Stimulated activated CD4-positive, alpha-beta T cell treated with anti-CD3 and anti-CD28 coated beads, Interleukin-4, amount 100 ng/mL, for 24 hours (primary cell): ENCODE results near the gene EYA2.

Experiments used
- DNase-seq: peaks from one replicate; pipeline ENCODE4 v3.0.0-alpha.2; 2020

The EYA2 gene

DNA sequence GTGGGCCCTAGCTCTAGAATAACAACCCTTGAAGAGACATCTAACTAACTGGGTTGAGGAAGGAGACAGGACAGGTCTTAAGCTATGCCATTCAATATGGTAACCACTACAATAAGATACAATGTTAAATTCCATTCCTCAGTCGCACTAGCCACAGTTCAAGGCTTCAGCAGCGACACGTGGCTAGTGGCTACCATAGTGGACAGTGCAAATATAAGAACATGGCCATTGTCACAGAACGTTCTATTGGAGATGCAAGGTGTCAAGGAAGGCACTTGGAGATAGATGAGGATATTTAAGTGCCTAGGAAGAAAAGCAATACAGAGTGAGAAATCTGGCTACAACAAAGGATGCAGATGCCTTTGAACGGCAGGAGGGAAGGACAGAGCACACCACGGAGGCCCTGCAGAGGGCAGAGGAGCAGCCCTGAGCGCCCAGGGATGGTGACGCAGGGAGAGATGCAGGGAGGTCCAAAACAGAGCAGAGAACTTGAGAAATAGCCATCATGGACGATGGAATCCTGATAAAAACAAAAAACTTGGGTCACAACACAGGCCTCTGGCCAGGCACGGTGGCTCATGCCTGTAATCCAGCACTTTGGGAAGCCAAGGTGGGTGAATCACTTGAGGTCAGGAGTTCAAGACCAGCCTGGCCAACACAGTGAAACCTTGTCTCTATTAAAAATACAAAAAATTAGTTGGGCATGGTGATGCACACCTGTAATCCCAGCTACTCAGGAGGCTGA lies 321.2 kb downstream of the EYA2 start:
- no peak for DNase-seq

DNA sequence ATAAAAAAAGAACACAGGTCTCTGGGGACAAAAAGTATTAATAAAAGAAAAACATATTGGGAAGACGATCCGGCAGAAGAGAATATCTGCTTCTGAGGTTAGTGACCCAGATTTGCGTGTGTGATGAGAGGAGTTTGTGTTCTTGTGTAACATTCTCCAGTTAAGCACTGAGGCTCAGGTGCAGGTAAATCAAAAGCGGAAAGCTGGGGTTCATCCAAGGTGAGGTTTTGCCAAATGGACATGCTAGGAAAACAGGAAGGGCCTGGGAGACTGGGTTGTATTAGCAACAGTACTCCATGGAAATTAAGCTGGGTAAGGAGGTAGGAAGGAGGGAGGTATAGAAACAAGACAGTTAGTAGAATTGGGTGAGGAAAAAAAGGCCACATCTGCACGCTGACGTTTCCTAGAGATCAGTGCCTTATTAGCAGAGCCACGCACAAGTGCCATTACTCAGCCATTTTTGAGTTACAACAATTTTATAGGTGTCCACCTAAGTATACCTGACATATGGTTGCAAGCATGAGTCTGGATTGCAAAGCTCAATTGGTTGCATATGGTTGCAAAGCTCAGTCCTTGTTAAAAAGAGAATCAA lies 322.3 kb downstream of the EYA2 start:
- DNase-seq = no peak

GRCh38 chr20:47217482-47218446 lies 323.1 kb downstream of the EYA2 start:
- DNase-seq = no peak

DNA sequence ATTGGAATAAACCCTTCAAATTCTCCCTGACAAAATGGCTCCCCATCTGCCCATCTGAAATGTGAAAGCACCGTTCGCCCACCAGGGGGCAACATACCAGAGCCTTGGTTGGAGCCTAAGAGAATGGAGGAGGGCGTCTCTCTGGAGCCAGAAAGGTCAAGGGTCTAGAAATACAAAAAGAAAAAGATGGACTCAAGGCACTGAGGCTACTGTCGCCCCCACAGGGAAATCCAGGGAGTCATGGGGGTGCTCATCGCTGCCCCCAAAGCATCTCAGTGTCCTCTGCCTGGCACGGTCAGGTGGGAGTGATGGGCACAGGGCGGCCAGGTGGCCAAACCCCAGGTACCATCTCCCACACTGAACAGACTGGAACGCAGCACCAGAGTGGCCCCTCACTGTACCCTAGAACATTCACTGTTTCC lies 325.5 kb downstream of the EYA2 start:
- peak; percentile 65 for DNase-seq

DNA sequence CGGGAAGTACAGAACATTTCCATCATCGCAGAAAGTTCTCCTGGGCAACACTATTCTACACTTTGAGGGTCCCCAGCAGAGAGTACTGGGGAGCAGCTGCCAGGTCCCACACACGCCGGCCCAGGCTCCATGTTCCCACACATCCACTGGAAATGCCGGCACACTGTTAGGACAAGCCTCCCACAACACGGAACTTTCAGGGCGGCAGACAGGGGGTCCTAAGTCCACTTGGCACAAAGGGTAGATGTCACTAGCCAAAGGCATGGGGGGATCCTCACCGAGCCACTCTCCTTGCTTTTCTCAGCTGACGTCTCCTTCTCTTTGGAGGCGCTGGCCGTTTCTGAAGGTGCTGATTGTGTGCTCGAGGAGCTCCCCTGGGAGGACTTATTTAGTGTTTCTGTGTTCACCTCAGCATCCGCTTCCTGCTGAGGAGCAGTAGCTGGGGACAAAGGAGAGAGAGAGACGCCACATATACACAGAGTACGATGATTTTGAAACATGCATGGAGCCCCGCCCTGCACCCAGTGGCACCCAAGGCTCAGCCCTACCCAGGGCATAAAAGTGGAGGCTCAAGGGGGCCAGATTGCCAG lies 326.5 kb downstream of the EYA2 start:
- no peak for DNase-seq

DNA sequence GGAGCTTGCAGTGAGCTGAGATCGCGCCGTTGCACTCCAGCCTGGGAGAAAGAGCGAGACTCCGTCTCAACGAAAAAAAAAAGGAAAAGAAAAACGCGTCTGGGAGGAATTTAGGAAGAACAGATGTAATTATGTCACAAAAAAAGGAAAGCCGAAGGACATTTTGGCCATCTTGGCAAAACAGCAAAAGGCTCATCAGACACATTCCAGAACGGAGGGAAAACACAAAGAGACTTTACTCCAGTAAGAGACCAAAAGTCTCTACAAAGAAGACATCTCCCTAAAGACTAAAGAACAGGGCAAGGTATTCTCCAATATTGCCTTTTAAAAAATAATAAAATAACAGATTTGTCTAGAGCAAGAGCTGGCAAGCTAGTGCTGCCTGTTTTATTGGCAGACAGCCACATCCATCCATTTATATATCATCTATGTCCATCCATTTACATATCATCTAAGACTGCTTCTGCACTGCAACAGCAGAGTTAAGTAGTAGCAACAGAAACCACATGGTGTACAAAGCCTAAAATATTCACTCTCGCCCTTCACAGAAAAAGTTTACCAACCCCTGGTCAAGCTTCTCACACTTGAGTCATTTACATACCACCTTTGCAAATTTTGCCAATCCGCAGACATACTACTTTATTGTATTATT lies 328.0 kb downstream of the EYA2 start:
- no peak for DNase-seq

DNA sequence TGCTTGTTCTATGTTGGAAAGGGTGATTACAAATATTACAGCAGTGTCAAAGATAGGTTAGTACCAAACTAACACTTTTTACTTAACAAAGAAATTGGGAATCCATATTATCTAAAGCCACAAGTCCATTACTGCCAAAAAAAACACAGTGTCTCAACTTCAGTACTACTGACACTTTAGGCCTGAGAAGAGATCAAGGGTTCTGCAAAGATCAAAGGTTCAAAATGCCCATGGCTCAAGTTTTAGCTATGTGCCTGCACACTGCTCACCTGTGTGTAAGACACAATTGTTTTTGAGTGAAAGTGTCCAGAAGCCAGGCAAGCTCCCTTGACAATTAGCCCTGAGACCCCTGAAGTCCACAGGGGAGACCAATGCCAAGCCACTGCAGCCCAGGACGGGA lies 329.3 kb downstream of the EYA2 start:
- DNase-seq = no peak

GRCh38 chr20:47224300-47224791 lies 329.7 kb downstream of the EYA2 start:
- DNase-seq = no peak

- DNase-seq = no peak
Measured at GRCh38 chr20:47224857-47225256, 330.2 kb downstream of the EYA2 start.

DNA sequence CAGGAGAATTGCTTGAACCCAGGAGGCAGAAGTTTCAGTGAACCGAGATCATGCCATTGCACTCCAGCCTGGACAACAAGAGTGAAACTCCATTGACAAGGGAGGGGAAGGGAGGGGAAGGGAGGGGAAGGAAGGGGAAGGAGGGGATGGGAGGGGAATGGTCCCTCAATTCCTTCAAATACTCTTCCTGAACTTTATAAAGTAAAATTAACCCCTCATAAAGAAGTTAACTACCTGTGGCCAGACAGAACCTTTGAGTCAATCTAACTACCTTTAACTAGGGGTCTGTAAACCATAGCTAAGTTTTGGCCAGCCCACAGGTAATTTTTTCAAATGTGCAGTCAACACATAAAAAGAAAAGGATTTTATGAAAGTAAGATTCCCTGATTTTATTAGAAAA lies 330.8 kb downstream of the EYA2 start:
- no peak for DNase-seq

- DNase-seq = no peak
Measured at GRCh38 chr20:47227119-47227518, 332.5 kb downstream of the EYA2 start.

GRCh38 chr20:47227576-47227975 lies 332.9 kb downstream of the EYA2 start:
- no peak for DNase-seq

DNA sequence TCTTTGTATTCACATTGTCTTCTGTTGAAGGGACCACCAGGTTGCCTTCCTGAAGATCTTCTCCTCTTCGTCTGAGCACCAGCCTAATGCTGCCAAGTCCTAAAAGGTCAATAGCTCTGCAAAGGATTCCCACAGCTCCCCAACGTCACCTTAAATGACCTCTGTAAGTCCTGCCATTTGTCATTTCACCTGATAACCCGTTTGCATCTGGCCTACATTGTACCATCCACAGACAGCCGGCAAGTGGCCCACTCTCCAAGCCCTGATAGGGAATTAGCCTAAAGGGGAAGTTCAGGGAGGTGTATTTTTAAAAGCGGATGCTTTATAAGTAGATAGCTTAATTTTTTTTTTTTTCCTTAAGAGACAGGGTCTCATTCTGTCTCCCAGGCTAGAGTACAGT lies 334.0 kb downstream of the EYA2 start:
- DNase-seq = no peak

- DNase-seq = no peak
Measured at GRCh38 chr20:47230811-47231256, 336.2 kb downstream of the EYA2 start.

DNA sequence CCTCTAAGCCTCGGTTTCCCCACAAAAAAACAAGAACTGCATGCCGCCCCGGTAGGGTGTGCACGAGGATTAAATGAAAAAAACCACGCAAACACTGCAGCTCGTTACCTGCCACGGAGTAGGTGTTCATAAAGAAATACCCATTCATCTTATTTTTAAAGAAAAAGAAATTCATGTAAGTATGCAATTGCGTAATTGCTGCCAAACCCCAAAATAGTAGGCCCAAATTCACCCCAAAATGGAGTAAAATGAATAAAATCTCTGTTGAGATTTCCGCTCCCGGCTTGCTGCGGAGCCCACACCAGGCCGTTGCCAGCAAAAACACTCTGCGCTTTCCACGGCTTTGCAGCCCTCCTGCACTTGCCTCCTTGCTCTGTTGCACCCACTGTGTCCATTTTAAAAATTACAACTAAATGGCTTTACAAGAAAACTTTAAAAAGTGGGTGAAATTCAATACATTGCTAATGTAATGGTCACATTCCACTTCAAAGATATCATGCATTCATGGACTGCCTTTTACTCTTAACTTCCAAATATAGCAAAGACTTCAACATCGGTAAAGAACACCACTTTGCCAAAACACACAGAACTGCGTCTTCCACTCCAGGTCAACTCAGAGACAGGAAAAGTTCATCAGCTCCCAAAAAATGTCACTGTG lies 336.9 kb downstream of the EYA2 start:
- no peak for DNase-seq

GRCh38 chr20:47232518-47232917 lies 337.9 kb downstream of the EYA2 start:
- DNase-seq = no peak

GRCh38 chr20:47233333-47234188 lies 338.9 kb downstream of the EYA2 start:
- DNase-seq = no peak

DNA sequence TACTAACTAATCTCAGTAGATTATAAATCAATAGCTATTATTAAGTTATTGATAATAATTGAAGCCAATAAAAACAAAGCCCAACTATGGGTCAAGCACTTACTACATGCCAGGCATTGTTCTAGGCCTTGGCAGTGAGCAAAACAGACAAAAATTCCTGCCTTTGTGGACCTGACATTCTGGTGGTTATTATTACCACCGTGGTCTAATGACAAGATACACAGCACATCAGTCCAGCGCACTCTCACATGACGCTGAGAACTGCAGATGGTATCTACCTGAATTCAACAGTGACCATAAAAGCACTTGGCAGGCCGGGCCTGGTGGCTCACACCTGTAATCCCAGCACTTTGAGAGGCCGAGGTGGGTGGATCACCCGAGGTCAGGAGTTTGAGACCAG lies 340.5 kb downstream of the EYA2 start:
- DNase-seq = no peak

GRCh38 chr20:47235853-47236638 lies 341.4 kb downstream of the EYA2 start:
- no peak for DNase-seq

GRCh38 chr20:47236639-47236900 lies 341.9 kb downstream of the EYA2 start:
- no peak for DNase-seq
